GM23338 (cell line): ENCODE data around the gene MON2. TPM values are rescaled to one million over a fixed set of nuclear protein-coding genes. Genes with fewer than 3 reads are reported as not detected.

ENCODE experiments used
- ATAC-seq: fragments of 200-7000 bp; cut with Tn5 transposase; 3 replicates; pipeline ENCODE4 v1.9.1; 2020
- DNase-seq: peaks from one replicate; pipeline ENCODE4 v3.0.0-alpha.2; 2015; ENCODE audit warnings: low spot score
- H2AFZ ChIP-seq: fragments of 200-600 bp; sonication (generic); 2 replicates; pipeline ENCODE4 v1.8.0; 2016; ENCODE audit warnings: antibody characterized with exemption, mild to moderate bottlenecking, moderate library complexity
- H3F3A ChIP-seq: fragments of 200-600 bp; sonication (generic); replicated peaks from 2 replicates; pipeline ENCODE4 v1.8.0; 2017; ENCODE audit warnings: antibody characterized with exemption, mixed run types, low read depth
- H3K27ac ChIP-seq: fragments of 200-600 bp; sonication (generic); 2 replicates; pipeline ENCODE4 v1.6.1; 2016; ENCODE audit warnings: low read depth
- H3K27me3 ChIP-seq: fragments of 200-600 bp; sonication (generic); 2 replicates; pipeline ENCODE4 v1.8.0; 2016; ENCODE audit warnings: mild to moderate bottlenecking, mixed run types, moderate library complexity; ENCODE audit not compliant: insufficient read depth
- H3K36me3 ChIP-seq: fragments of 200-600 bp; sonication (generic); 2 replicates; pipeline ENCODE4 v1.8.0; 2016; ENCODE audit warnings: mild to moderate bottlenecking; ENCODE audit not compliant: insufficient read depth
- H3K4me1 ChIP-seq: fragments of 200-600 bp; sonication (generic); 2 replicates; pipeline ENCODE4 v1.8.0; 2016; ENCODE audit warnings: mild to moderate bottlenecking, moderate library complexity; ENCODE audit not compliant: insufficient read depth
- H3K4me2 ChIP-seq: fragments of 200-600 bp; sonication (generic); 2 replicates; pipeline ENCODE4 v1.7.1; 2017; ENCODE audit warnings: mixed run types
- H3K4me3 ChIP-seq: fragments of 200-600 bp; sonication (generic); 2 replicates; pipeline ENCODE4 v1.6.1; 2016; ENCODE audit warnings: mixed run types
- H3K79me2 ChIP-seq: fragments of 200-600 bp; sonication (generic); replicated peaks from 2 replicates; pipeline ENCODE4 v1.8.0; 2017; ENCODE audit warnings: mild to moderate bottlenecking; ENCODE audit not compliant: insufficient read depth
- H3K9me2 ChIP-seq: fragments of 200-600 bp; sonication (generic); 2 replicates; pipeline ENCODE4 v1.8.0; 2017; ENCODE audit not compliant: insufficient read depth
- H4K20me1 ChIP-seq: fragments of 200-600 bp; sonication (generic); replicated peaks from 2 replicates; pipeline ENCODE4 v1.8.0; 2017; ENCODE audit warnings: mild to moderate bottlenecking; ENCODE audit not compliant: insufficient read depth
- H3K27ac Mint-ChIP-seq: 2 replicates; pipeline ENCODE4 v1.8.0; 2020; ENCODE audit warnings: inconsistent platforms, mild to moderate bottlenecking, moderate library complexity, mixed read lengths
- H3K27me3 Mint-ChIP-seq: 3 replicates; pipeline ENCODE4 v1.8.0; 2022; ENCODE audit warnings: low read depth, mild to moderate bottlenecking, moderate library complexity, mixed read lengths, inconsistent platforms; ENCODE audit not compliant: insufficient read depth, poor library complexity
- H3K36me3 Mint-ChIP-seq: 3 replicates; pipeline ENCODE4 v1.8.0; 2021; ENCODE audit warnings: low read depth, mild to moderate bottlenecking, inconsistent platforms, moderate library complexity, mixed read lengths
- H3K4me1 Mint-ChIP-seq: 3 replicates; pipeline ENCODE4 v1.8.0; 2020; ENCODE audit warnings: mild to moderate bottlenecking, inconsistent platforms, mixed read lengths
- H3K4me3 Mint-ChIP-seq: 3 replicates; pipeline ENCODE4 v1.8.0; 2021; ENCODE audit warnings: moderate library complexity, mild to moderate bottlenecking, inconsistent platforms, mixed read lengths
- H3K9me3 Mint-ChIP-seq: 3 replicates; pipeline ENCODE4 v1.8.0; 2020; ENCODE audit warnings: moderate library complexity, mild to moderate bottlenecking, inconsistent platforms, mixed read lengths
- CTCF ChIP-seq, 2 experiments: fragments of 200-600 bp in 1 of 2; sonication (generic) in 1 of 2; conservative IDR thresholded peaks; 2 replicates each; pipeline versions ENCODE4 v1.5.1 to v1.6.1; 2016 to 2017; ENCODE audit warnings: antibody characterized with exemption in 2 of 2, low read depth in 2 of 2, mild to moderate bottlenecking in 2 of 2, moderate library complexity in 1 of 2
- EZH2 ChIP-seq: fragments of 200-600 bp; sonication (generic); IDR thresholded peaks from one replicate; pipeline ENCODE4 v1.8.0; 2017; ENCODE audit warnings: antibody characterized with exemption, mild to moderate bottlenecking, low read depth; ENCODE audit not compliant: unreplicated experiment
- STAT1 ChIP-seq: IDR thresholded peaks from one replicate; pipeline ENCODE4 v1.6.1; 2016; ENCODE audit warnings: antibody characterized with exemption; ENCODE audit not compliant: unreplicated experiment
- ZNF462 ChIP-seq: fragments of 250-450 bp; sonication (Bioruptor Pico); IDR thresholded peaks from 2 replicates; pipeline ENCODE4 v1.5.0; 2020; ENCODE audit warnings: mild to moderate bottlenecking, moderate library complexity
- polyA plus RNA-seq: library from polyadenylated mRNA; unstranded; fragments of >200 nt; fragmentation: Nextera tagmentation; extraction: Ambion mirVana; gene quantifications from 2 replicates; pipeline ENCODE4 v1.2.1, GENCODE V29; 2016
- total RNA-seq: library from RNA; depleted of rRNA; stranded (reverse); fragments of >200 nt; shearing (Covaris generic); gene quantifications from 2 replicates; pipeline ENCODE4 v1.2.3, GENCODE V29; 2014

MON2 gene
- total and polyA plus RNA-seq, 2 experiments from 2014 or later: 11.0 to 27.3 TPM

- no peak for TF ChIP-seq ZNF462
Observed at GRCh38 chr12:62646566-62646965, 179.9 kb downstream of the MON2 start (continued).

GRCh38 chr12:62647586-62647985, 181.0 kb downstream of the MON2 start:
- Histone ChIP-seq H3K36me3 (no peaks in the 10 kb centered on the region), H3F3A (no peaks in the 10 kb centered on the region), H3K4me1 (peaks cover 49% of the 10 kb centered on the region), H3K27ac (no peak overlapping the region), H3K79me2 (no peaks in the 10 kb centered on the region), H3K9me2 (no peaks in the 10 kb centered on the region), H2AFZ (no peak overlapping the region), H3K27me3 (peaks cover 10% of the 10 kb centered on the region; the same call in 1 of the 2 replicates), H3K4me3 (no peak overlapping the region), H3K4me2 (peak overlapping the region; percentile 52), H4K20me1 (no peaks in the 10 kb centered on the region)
- no peak overlapping the region; the same call in 2 of the 3 replicates for H3K4me3 Mint-ChIP-seq
- H3K36me3 Mint-ChIP-seq: peaks cover 34% of the 10 kb centered on the region
- H3K4me1 Mint-ChIP-seq: peaks cover 46% of the 10 kb centered on the region
- peak; percentile 75 for ATAC-seq
- peak; percentile 22 for DNase-seq
- peaks cover 24% of the 10 kb centered on the region for H3K27me3 Mint-ChIP-seq
- H3K27ac Mint-ChIP-seq: no peak overlapping the region
- H3K9me3 Mint-ChIP-seq: peaks cover 3% of the 10 kb centered on the region; the same call in 2 of the 3 replicates
- no peak for TF ChIP-seq STAT1
- no peak for TF ChIP-seq CTCF (conservative IDR thresholded peaks at IDR 0.05; ENCODE audit: low read depth in 2 of 2)
- TF ChIP-seq EZH2: no peak
- TF ChIP-seq ZNF462: no peak
